GM12872 (cell line): ENCODE results near the gene MAEA.

Experiments used
- CTCF ChIP-seq: IDR thresholded peaks from 3 replicates; pipeline ENCODE4 v1.5.1; 2011; ENCODE audit warnings: low read depth, mild to moderate bottlenecking, low read length, moderate library complexity; ENCODE audit not compliant: insufficient read depth

The MAEA gene

GRCh38 chr4:1337376-1337831, 47.7 kb downstream of the MAEA start:
- TF ChIP-seq CTCF = no peak

DNA sequence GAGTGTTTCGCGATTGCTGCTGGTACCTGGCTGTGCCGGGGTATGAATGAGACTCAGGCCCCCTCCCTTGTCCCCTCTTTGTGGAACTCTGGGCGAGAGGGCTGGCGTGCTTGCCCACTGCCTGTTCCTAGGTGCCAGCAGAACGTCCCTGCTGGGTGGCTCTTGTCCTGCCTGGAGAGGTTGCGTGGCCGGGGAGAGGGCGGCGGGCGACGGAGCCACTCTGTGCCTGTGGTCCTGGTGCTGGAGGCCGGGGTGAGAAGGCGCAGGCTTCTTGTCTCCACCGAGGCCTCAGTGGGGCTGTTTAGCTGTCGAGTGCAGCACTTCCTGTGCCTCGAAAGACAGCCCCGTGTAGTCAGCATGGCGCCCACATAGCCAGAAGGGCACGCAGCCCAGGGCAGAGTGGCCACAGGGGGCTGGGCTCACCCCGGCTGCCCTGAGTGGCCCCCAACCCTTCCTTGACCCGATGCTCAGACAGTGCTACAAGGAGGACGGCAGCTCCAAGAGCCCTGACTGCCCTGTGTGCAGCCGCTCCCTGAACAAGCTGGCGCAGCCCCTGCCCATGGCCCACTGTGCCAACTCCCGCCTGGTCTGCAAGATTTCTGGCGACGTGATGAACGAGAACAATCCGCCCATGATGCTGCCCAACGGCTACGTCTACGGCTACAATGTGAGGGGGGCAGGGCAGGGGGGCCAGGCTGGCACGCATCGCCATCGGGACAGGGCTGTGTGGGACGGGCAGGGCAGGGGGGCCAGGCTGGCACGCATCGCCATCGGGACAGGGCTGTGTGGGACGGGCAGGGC, 48.5 kb downstream of the MAEA start:
- no peak for TF ChIP-seq CTCF

DNA sequence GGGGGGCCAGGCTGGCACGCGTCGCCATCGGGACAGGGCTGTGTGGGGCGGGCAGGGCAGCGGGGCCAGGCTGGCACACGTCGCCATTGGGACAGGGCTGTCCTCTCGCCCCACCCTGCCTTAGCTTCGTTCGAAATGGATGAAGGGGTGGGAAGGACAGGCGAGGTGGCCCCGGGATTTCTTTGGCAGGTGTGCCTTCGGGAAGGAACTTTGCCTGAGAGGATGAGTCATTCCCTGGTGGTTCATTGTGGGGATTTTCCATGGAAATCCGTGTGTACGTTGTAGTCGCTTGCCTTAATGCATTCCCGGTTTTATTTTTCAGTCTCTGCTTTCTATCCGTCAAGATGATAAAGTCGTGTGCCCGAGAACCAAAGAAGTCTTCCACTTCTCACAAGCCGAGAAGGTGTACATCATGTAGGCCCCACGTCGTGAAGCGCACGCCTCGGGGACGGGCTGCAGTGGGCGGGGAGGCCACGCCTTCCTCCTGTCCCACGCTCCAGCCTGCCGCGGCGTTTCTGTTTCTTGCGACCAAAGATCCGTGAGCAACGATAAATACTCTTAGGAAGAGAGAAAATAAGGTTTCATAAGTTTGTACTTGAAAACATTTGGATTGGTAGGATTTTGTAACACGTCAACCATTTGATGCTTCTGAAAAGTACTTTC, 49.2 kb downstream of the MAEA start:
- no peak for TF ChIP-seq CTCF

DNA sequence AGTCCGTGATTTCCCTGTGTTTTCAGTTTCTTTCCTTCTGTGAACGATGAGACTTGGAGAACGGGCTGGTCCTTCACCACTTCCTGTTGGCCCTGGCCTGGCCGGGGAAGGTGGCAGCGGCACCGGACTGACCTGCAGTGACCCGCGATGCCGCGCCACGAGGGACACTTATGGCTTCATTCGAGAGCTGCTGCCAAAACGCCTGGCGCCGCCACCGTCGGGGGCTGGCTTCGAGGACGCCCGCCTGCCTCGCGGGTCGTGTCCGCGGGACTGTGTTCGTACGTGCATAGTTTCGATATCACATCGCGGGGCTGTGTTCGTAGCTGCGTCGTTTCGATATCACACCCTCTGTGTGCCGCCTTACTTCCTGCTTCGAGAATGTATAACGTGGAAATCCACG, 49.8 kb downstream of the MAEA start:
- TF ChIP-seq CTCF = no peak

DNA sequence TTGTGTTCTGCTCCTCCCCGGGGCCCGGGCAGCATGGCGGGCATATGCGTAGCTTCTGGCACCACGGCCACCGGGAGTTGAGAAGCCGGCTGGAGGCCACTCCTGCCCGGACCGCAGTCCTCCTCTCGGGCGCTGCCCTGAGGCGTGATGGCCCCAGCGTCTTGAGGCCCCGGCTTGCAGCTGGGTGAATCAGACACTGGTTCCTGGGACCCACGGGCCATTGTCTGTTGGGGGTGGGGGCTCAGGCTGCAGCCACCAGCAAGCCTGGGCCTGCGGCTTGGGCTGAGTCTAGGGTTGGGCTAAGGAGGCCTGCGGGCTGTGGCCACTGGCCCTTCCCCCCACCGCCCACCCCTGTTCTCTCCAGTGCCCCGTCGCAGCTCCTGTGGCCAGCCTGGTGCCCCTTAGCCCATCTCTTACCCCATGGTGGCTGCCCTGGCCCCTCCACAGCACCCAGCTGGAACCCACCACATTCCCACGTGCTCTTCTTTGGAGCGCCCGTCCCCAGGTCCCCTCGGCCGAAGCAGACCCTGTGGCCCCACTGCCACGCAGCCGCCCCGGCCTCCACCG, 50.6 kb downstream of the MAEA start:
- no peak for TF ChIP-seq CTCF

DNA sequence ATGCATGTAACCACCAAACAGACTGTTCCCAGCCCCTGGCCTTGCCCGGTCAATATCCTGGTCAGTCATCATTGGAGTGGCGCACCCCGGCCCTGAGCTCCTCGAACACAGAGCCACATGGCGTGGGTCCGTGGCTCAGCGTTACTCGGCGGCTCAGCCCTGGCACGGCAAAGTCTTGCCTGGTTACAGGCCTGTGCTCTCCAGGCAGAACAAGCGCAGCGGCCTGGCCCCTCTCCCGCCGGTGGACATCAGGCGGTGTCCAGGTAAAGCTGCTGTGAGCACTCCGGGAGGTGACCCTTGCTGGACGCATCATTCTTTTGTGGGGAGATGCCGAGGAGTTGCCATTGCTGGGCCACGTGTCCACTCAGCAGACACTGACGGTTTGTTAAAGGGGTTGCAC, 51.2 kb downstream of the MAEA start:
- TF ChIP-seq CTCF = no peak

DNA sequence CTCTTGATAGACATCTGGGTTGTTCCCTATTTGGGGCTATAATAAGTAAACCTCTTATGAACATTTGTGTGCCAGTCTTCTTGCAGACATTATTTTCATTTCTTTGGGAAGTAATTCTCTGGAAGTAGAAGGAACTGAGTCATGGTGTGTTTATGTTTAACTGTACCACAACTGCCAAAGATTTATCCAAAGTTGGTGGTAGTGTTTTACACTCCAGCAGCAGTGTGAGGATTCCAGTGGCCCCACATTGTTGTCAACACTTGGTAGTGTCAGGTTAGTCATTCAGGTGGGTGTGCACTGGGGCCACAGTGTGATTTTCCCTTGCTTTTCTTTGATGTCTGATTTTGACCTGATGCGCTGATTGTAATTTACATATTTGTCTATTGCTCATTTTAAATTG, 52.3 kb downstream of the MAEA start:
- TF ChIP-seq CTCF = no peak
